ENCODE measurements around the gene CHI3L2. TPM values are rescaled to one million over a fixed set of nuclear protein-coding genes. Genes with fewer than 3 reads are reported as not detected.

CHI3L2 gene
- total and polyA plus RNA-seq, 4 donors: 30.1 to 298 (median 141) TPM

DNA sequence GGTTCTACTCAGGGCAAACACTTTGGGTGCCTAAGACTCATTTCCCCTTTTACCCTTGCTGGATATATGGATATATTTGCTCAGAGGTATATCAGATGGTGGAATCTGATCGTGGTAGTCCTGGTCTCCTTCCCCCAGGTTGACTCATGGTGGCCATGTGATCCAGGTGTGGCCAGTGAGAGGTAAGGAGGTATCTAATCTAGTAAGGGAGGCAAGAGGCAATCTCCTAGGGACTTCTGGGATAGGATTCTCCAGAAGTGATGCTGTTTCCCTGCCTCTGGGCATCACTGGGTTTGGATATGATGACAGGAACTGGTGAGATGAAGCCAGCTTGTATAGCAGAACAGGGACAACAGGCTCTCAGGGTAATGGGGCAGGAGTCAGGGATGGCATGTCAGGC, 18.6 kb upstream of the CHI3L2 start:
- Histone ChIP-seq H3K27ac (ENCODE audit: low read depth in 1 of 2, low read length in 1 of 2) (no peak overlapping the region), H3K27me3 (ENCODE audit: control insufficient read depth in 3 of 3, insufficient read depth in 3 of 3, low read length in 2 of 3) (peaks cover 0 to 15% (median 3%) of the 10 kb centered on the region in 3 donors), H3K9ac (ENCODE audit: insufficient read depth in 1 of 2, low read length in 2 of 2) (no peak overlapping the region), H3K4me3 (no peak overlapping the region), H3K36me3 (ENCODE audit: control insufficient read depth in 4 of 4, insufficient read depth in 4 of 4, low read length in 4 of 4) (no peaks in the 10 kb centered on the region), H3K4me1 (ENCODE audit: control insufficient read depth in 5 of 5, insufficient read depth in 5 of 5, low read length in 5 of 5) (peaks cover 0 to 7% (median 3%) of the 10 kb centered on the region in 5 donors), H3K9me3 (ENCODE audit: control insufficient read depth in 4 of 4, insufficient read depth in 3 of 4, low read length in 3 of 4) (no peaks in the 10 kb centered on the region)
- TF ChIP-seq CTCF (IDR thresholded peaks at IDR 0.05; ENCODE audit: control extremely low read depth, extremely low read depth): no peak
- no peak for ATAC-seq (ENCODE audit: insufficient read depth, low FRiP score)
- WGBS, 2 donors: 48 to 81% methylated on average over 1 of the region's 1 CpG
- DNase-seq: no peak

DNA sequence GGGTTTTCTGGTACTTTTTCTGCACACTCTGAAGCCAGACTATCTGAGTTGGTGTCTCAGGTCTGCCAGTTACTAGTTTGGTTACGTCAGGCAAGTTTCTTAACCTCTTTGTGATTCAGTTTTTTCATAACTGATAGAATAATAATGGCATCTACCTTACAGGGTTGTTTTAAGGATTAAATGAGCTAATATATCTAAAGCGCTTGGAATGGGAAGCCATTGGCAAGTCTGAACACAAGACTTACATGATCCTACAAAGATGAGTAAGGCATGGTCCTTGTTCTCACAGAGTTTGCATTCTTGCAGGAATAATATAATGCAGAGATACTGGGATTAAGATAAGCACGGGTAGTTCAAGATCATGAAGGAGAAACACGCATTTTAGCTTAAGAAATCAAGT, 17.9 kb upstream of the CHI3L2 start:
- H3K36me3 ChIP-seq (ENCODE audit: control insufficient read depth in 4 of 4, insufficient read depth in 4 of 4, low read length in 4 of 4): no peaks in the 10 kb centered on the region
- ATAC-seq (ENCODE audit: insufficient read depth, low FRiP score): no peak
- H3K27me3 ChIP-seq (ENCODE audit: control insufficient read depth in 3 of 3, insufficient read depth in 3 of 3, low read length in 2 of 3): peaks cover 0 to 12% (median 1%) of the 10 kb centered on the region in 3 donors
- no peak overlapping the region for H3K9ac ChIP-seq (ENCODE audit: insufficient read depth in 1 of 2, low read length in 2 of 2)
- TF ChIP-seq CTCF (IDR thresholded peaks at IDR 0.05; ENCODE audit: control extremely low read depth, extremely low read depth): no peak
- H3K27ac ChIP-seq (ENCODE audit: low read depth in 1 of 2, low read length in 1 of 2): no peak overlapping the region
- 92 to 93% methylated on average over 4 of the region's 4 CpGs for WGBS, 2 donors
- H3K9me3 ChIP-seq (ENCODE audit: control insufficient read depth in 4 of 4, insufficient read depth in 3 of 4, low read length in 3 of 4): no peaks in the 10 kb centered on the region
- H3K4me3 ChIP-seq: no peak overlapping the region
- no peak for DNase-seq
- peaks cover 0 to 6% (median 2%) of the 10 kb centered on the region in 5 donors for H3K4me1 ChIP-seq (ENCODE audit: control insufficient read depth in 5 of 5, insufficient read depth in 5 of 5, low read length in 5 of 5)

- H3K4me1 ChIP-seq (ENCODE audit: control insufficient read depth in 5 of 5, insufficient read depth in 5 of 5, low read length in 5 of 5): peaks cover 0 to 4% (median 0%) of the 10 kb centered on the region in 5 donors
- DNase-seq: no peak
- ATAC-seq (ENCODE audit: insufficient read depth, low FRiP score): no peak
- no peak overlapping the region for H3K9ac ChIP-seq (ENCODE audit: insufficient read depth in 1 of 2, low read length in 2 of 2)
- no peaks in the 10 kb centered on the region for H3K27me3 ChIP-seq (ENCODE audit: control insufficient read depth in 3 of 3, insufficient read depth in 3 of 3, low read length in 2 of 3)
- H3K36me3 ChIP-seq (ENCODE audit: control insufficient read depth in 4 of 4, insufficient read depth in 4 of 4, low read length in 4 of 4): no peaks in the 10 kb centered on the region
- no peaks in the 10 kb centered on the region for H3K9me3 ChIP-seq (ENCODE audit: control insufficient read depth in 4 of 4, insufficient read depth in 3 of 4, low read length in 3 of 4)
- no peak for TF ChIP-seq CTCF (IDR thresholded peaks at IDR 0.05; ENCODE audit: control extremely low read depth, extremely low read depth)
- 94 to 97% methylated on average over 1 of the region's 1 CpG for WGBS, 2 donors
- no peak overlapping the region for H3K4me3 ChIP-seq
- no peak overlapping the region for H3K27ac ChIP-seq (ENCODE audit: low read depth in 1 of 2, low read length in 1 of 2)
Observed at GRCh38 chr1:111211921-111212320, 15.6 kb upstream of the CHI3L2 start.
